K562 (cell line): Measurements from ENCODE around the gene GADD45GIP1.

Experiments used
- CEBPB ChIP-seq: fragments of 450-650 bp; IDR thresholded peaks from 2 replicates; pipeline ENCODE4 v1.6.1; 2016; ENCODE audit warnings: missing genetic modification characterization, missing compliant biosample characterization
- HDAC2 ChIP-seq: fragments of 450-650 bp; IDR thresholded peaks from 2 replicates; pipeline ENCODE4 v1.6.1; 2016; ENCODE audit warnings: mild to moderate bottlenecking
- NFIC ChIP-seq: fragments of 450-650 bp; IDR thresholded peaks from 2 replicates; pipeline ENCODE4 v1.6.1; 2017; ENCODE audit warnings: mild to moderate bottlenecking, inconsistent platforms
- NR2C1 ChIP-seq, 2 experiments: fragments of 450-650 bp; IDR thresholded peaks; 2 replicates each; pipeline ENCODE4 v1.6.1; 2017; ENCODE audit warnings: mild to moderate bottlenecking in 2 of 2, antibody characterized with exemption in 1 of 2, inconsistent platforms in 1 of 2, missing compliant biosample characterization in 1 of 2, missing genetic modification characterization in 1 of 2
- POLR2A ChIP-seq: fragments of 450-650 bp; conservative IDR thresholded peaks from 2 replicates; pipeline ENCODE4 v1.6.1; 2016
- PPARD ChIP-seq: fragments of 250-450 bp; sonication (Bioruptor Pico); IDR thresholded peaks from 2 replicates; pipeline ENCODE4 v1.8.0; 2022; ENCODE audit warnings: inconsistent platforms, mild to moderate bottlenecking, moderate library complexity
- PRMT5 ChIP-seq: sonication (generic); formaldehyde crosslinking; IDR thresholded peaks from 2 replicates; pipeline ENCODE4 v1.5.0; 2020; ENCODE audit warnings: missing genetic modification reagents
- SLC30A9 ChIP-seq: fragments of 250-450 bp; sonication (Bioruptor Pico); IDR thresholded peaks from 2 replicates; pipeline ENCODE4 v1.8.0; 2022; ENCODE audit warnings: mild to moderate bottlenecking, moderate library complexity
- SOX6 ChIP-seq: fragments of 450-650 bp; IDR thresholded peaks from 2 replicates; pipeline ENCODE4 v1.6.1; 2014; ENCODE audit warnings: mild to moderate bottlenecking
- TF ChIP-seq, protein P1 (sequence below), 3 experiments: IDR thresholded peaks in 2 of 3; conservative IDR thresholded peaks in 1 of 3; 2 replicates each; pipeline ENCODE4 v1.5.1; 2011 to 2012; ENCODE audit warnings: low read length in 3 of 3, mild to moderate bottlenecking in 3 of 3, control low read depth in 2 of 3, improper control_type of control experiment in 1 of 3, inconsistent platforms in 1 of 3, low read depth in 1 of 3, mixed read lengths in 1 of 3, moderate library complexity in 1 of 3; ENCODE audit not compliant: insufficient read depth in 2 of 3

DNA sequence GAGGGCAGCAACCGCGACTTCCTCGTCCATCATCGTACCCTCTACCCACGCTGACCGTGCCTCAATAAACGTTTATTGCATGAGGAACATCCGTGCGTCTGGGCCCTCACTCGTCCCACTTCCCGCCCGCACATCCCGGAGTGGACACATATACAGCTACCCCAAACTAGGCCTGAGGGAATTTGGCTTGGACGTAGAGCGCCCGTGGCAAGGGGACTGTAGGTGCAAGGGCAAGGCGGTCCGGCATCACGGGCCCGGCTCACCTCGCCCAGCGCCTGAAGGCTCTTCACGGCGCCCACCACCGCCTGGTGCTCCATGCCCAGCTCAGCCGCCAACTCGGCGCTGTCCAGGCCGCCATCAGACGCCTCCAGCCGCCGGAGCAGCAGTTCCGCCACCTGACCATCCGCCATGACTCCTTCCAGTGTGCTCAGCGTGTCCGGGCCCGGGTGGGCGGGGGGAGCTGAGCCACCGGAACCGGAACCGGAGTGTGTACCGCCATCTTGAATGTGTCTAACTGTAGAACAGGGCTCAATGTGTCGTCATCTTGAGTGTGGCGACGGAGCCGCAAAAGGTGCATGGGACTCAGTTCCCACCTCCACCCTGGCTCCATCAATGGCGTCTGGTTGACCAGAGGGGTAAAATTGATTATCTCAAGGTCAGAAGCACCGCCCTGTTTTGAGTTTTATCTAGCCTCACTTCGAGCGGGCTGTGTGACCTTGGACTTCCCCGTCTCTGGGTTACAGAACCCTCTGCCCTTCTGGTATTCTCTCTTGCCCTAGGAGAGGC lies 23.5 kb downstream of the GADD45GIP1 start, which contains the start of gene FARSA:
- TF ChIP-seq, protein P1, sequence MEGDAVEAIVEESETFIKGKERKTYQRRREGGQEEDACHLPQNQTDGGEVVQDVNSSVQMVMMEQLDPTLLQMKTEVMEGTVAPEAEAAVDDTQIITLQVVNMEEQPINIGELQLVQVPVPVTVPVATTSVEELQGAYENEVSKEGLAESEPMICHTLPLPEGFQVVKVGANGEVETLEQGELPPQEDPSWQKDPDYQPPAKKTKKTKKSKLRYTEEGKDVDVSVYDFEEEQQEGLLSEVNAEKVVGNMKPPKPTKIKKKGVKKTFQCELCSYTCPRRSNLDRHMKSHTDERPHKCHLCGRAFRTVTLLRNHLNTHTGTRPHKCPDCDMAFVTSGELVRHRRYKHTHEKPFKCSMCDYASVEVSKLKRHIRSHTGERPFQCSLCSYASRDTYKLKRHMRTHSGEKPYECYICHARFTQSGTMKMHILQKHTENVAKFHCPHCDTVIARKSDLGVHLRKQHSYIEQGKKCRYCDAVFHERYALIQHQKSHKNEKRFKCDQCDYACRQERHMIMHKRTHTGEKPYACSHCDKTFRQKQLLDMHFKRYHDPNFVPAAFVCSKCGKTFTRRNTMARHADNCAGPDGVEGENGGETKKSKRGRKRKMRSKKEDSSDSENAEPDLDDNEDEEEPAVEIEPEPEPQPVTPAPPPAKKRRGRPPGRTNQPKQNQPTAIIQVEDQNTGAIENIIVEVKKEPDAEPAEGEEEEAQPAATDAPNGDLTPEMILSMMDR (IDR thresholded peaks at IDR 0.05 in 2 of 3, conservative IDR thresholded peaks at IDR 0.05 in 1 of 3; ENCODE audit: insufficient read depth in 2 of 3, low read depth in 1 of 3, low read length in 3 of 3): peak in 1 of 3 experiments; percentile 28; a peak in 2 of 6 replicates
- TF ChIP-seq CEBPB (no peak), PRMT5 (CRISPR knock-in tag) (no peak), NFIC (no peak), POLR2A (peak; percentile 96), NR2C1 (IDR thresholded peaks at IDR 0.05) (peak; percentile 90), NR2C1 (tag; IDR thresholded peaks at IDR 0.05) (peak; percentile 94), SOX6 (0 out of 2 replicates have a peak, but pooled peaks have one; percentile 7), HDAC2 (no peak), SLC30A9 (no peak), PPARD (CRISPR knock-in tag) (no peak)
